Neural crest cell (in vitro differentiated cells): ENCODE measurements around the gene GLB1L2. TPM values are rescaled to one million over a fixed set of nuclear protein-coding genes. Genes with fewer than 3 reads are reported as not detected.

Experiments
- DNase-seq: peaks from one replicate; pipeline ENCODE4 v3.0.0; 2021; ENCODE audit warnings: low read depth, mixed read lengths, low spot score
- H3K27ac Mint-ChIP-seq: one replicate; pipeline ENCODE4 v1.8.0; 2021; ENCODE audit warnings: mild to moderate bottlenecking, mixed read lengths; ENCODE audit not compliant: unreplicated experiment
- H3K27me3 Mint-ChIP-seq: 2 replicates; pipeline ENCODE4 v1.8.0; 2021; ENCODE audit warnings: low read depth, mild to moderate bottlenecking, mixed read lengths
- H3K36me3 Mint-ChIP-seq: 2 replicates; pipeline ENCODE4 v1.8.0; 2021; ENCODE audit warnings: low read depth, mild to moderate bottlenecking, mixed read lengths
- H3K4me1 Mint-ChIP-seq: 2 replicates; pipeline ENCODE4 v1.8.0; 2021; ENCODE audit warnings: mixed read lengths
- H3K4me3 Mint-ChIP-seq: one replicate; pipeline ENCODE4 v1.8.0; 2021; ENCODE audit warnings: mild to moderate bottlenecking, mixed read lengths
- H3K9me3 Mint-ChIP-seq: 2 replicates; pipeline ENCODE4 v1.8.0; 2021; ENCODE audit warnings: mixed read lengths
- CTCF ChIP-seq: fragments of 200-600 bp; sonication (generic); conservative IDR thresholded peaks from 2 replicates; pipeline ENCODE4 v1.5.0; 2021; ENCODE audit warnings: antibody characterized with exemption, mild to moderate bottlenecking
- total RNA-seq: library from RNA; stranded (reverse); gene quantifications from 2 replicates; pipeline ENCODE4 v1.2.1, GENCODE V29; 2021

Gene GLB1L2
- total RNA-seq, 1 donor from 2014 or later: 15.4 TPM

DNA sequence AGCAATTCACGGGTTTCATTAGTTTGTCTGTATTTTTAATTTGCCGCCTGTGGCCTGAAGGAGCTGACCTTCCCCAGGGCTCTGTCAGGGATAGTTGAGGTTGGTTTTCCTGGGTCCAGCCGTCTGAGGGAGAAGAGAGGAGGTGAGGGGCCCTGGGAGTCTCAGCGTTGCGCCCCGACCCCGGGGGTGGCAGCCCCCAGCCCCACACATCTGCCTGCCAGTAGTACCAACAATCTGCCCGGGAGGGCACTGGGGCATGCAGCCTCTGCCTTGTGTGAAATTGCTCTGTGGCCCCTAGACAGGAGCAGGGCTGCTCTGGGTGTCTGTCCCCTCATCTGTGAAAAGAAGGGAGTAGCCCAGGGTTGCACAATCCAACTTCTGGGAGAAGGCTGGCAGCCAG lies 73.6 kb downstream of the GLB1L2 start:
- H3K4me1 Mint-ChIP-seq: peaks cover 14% of the 10 kb centered on the region
- H3K9me3 Mint-ChIP-seq: no peaks in the 10 kb centered on the region
- H3K4me3 Mint-ChIP-seq: no peak overlapping the region
- no peak for DNase-seq
- TF ChIP-seq CTCF: no peak
- no peak overlapping the region for H3K27ac Mint-ChIP-seq
- no peaks in the 10 kb centered on the region for H3K27me3 Mint-ChIP-seq
- peaks cover 8% of the 10 kb centered on the region for H3K36me3 Mint-ChIP-seq

DNA sequence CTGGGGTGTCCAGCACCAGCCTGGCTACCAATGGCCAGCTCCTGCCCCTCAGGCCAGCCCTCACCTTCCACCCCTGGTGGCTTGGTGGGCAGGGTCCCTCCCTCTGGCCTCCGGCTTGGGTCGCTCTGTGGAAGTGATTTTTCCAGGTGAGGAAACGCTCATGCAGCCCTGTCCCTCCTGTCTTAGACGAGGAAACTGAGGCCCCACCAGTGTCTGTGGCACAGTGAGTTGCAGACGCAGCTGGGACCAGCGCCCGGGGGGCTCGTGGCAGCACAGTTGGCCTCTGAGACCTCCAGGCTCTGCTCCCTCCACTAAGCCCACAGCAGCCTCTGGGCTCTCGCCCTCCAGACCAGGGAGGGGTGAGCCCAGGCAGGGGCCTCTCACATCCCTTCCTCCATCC lies 74.1 kb downstream of the GLB1L2 start:
- Mint-ChIP-seq H3K4me1 (peaks cover 18% of the 10 kb centered on the region), H3K27ac (peak overlapping the region; percentile 71), H3K36me3 (peaks cover 4% of the 10 kb centered on the region), H3K4me3 (no peak overlapping the region), H3K27me3 (no peaks in the 10 kb centered on the region), H3K9me3 (no peaks in the 10 kb centered on the region)
- no peak for TF ChIP-seq CTCF
- no peak for DNase-seq

DNA sequence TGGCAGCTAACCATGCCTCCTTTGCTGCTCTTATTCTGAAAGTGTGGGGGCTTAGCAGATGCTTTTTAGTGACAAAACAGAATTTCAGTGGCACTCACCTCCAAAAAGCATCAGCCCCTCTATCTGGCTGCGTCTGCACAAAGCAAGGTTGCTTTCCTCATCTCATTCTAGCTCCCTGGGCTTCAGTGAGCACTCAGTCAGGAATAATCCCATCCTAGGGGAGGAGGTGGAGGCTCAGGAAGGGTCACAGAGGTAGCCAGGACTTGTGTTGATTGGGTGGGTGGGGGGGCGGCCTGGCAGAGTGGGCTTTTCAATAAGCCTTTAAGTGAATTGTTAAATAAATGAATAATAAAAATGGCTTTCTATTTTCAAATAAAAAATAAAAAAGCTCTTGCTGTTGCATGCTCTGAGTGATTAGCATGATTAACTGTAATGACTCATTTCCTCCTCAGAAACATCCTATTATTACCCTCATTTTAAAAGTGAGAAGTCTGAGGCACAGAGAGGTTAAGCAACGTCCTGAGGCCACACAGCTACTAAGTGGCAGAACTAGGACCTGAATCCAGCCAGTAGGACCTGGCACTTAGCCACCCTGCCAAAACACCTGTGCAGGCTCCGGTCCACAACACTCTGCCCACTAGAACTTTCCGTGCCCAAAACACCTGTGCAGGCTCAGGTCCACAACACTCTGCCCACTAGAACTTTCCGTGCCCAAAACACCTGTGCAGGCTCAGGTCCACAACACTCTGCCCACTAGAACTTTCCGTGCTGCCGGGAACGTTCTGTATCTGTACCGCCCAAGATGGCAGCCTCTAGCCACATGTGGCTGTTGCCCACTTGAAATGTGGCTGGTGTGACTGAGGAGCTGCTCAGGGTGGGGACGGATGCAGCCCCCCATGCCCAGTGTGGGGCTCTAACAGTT lies 74.7 kb downstream of the GLB1L2 start:
- Mint-ChIP-seq H3K9me3 (no peaks in the 10 kb centered on the region), H3K4me3 (no peak overlapping the region), H3K36me3 (no peaks in the 10 kb centered on the region), H3K27me3 (no peaks in the 10 kb centered on the region), H3K4me1 (peaks cover 22% of the 10 kb centered on the region), H3K27ac (peak overlapping the region; percentile 71)
- DNase-seq: no peak
- TF ChIP-seq CTCF: no peak

GRCh38 chr11:134407321-134407828 lies 75.6 kb downstream of the GLB1L2 start:
- no peaks in the 10 kb centered on the region for H3K27me3 Mint-ChIP-seq
- H3K4me1 Mint-ChIP-seq: peaks cover 22% of the 10 kb centered on the region
- no peaks in the 10 kb centered on the region for H3K36me3 Mint-ChIP-seq
- peak overlapping the region; percentile 52 for H3K4me3 Mint-ChIP-seq
- no peaks in the 10 kb centered on the region for H3K9me3 Mint-ChIP-seq
- H3K27ac Mint-ChIP-seq: no peak overlapping the region
- DNase-seq: no peak
- TF ChIP-seq CTCF: no peak

- no peak for TF ChIP-seq CTCF
- H3K4me3 Mint-ChIP-seq: peak overlapping the region; percentile 52
- no peak overlapping the region for H3K27ac Mint-ChIP-seq
- peaks cover 23% of the 10 kb centered on the region for H3K4me1 Mint-ChIP-seq
- no peaks in the 10 kb centered on the region for H3K9me3 Mint-ChIP-seq
- no peaks in the 10 kb centered on the region for H3K27me3 Mint-ChIP-seq
- no peak for DNase-seq
- no peaks in the 10 kb centered on the region for H3K36me3 Mint-ChIP-seq
Observed at GRCh38 chr11:134407923-134408322, 76.1 kb downstream of the GLB1L2 start.
